HFF-Myc (cell line): ENCODE results near the gene ASXL1.

ENCODE experiments used
- DNase-seq: peaks from one replicate; pipeline ENCODE4 v3.0.0-alpha.2; 2011; ENCODE audit warnings: low read depth; ENCODE audit errors: extremely low read depth
- H3K4me3 ChIP-seq: replicated peaks from 2 replicates; pipeline ENCODE4 v1.5.1; 2011; ENCODE audit warnings: low read depth, mild to moderate bottlenecking, control low read depth, low read length
- CTCF ChIP-seq: IDR thresholded peaks from 2 replicates; pipeline ENCODE4 v1.5.1; 2012; ENCODE audit warnings: mild to moderate bottlenecking, low read depth, low read length, control low read depth; ENCODE audit errors: missing control alignments

Gene ASXL1

GRCh38 chr20:32387252-32387651 is 29.1 kb downstream of the ASXL1 start:
- DNase-seq = no peak
- H3K4me3 ChIP-seq = no peak overlapping the region
- no peak for TF ChIP-seq CTCF

DNA sequence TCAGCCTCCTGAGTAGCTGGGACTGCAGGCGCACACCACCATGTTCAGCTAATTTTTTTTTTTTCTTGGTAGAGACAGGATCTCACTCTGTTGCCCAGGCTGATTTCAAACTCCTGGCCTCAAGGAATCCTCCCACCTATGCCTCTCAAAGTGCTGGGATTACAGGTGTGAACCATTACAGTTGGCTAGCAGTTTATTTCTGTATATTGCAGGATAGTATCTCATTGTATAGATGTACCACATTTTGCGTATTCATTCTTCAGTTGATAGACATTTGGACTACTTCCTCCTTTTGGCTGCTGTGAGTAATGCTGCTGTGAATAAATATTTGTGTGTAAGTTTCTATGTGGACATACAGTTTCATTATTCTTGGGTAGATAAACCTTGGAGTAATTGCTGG is 32.9 kb downstream of the ASXL1 start:
- DNase-seq = no peak
- no peak overlapping the region for H3K4me3 ChIP-seq
- TF ChIP-seq CTCF = no peak

DNA sequence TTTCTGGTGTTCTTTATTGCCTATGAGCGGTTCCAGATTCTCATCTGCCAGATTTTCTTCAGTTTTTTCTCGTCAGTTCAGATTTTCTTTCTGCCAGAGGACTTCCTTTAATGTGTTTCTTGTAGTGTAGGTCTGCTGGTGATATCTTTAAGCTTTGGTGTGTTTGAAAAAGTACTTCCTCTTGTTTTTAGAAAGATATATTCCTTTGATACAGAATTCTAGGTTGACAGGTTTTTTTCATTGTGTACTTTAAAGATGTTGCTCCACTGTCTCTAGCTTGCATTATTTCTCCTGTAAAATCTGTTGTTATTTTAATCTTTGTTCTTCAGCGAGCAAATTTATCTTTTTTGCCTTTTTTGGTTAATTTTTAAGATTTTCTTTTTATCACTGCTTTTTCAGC is 36.9 kb downstream of the ASXL1 start:
- H3K4me3 ChIP-seq = no peak overlapping the region
- no peak for TF ChIP-seq CTCF
- no peak for DNase-seq

- DNase-seq = no peak
- H3K4me3 ChIP-seq = no peak overlapping the region
- TF ChIP-seq CTCF = no peak
Measured at GRCh38 chr20:32396646-32397160, 38.6 kb downstream of the ASXL1 start.

GRCh38 chr20:32397567-32398084 is 39.5 kb downstream of the ASXL1 start:
- no peak overlapping the region for H3K4me3 ChIP-seq
- DNase-seq = no peak
- no peak for TF ChIP-seq CTCF

DNA sequence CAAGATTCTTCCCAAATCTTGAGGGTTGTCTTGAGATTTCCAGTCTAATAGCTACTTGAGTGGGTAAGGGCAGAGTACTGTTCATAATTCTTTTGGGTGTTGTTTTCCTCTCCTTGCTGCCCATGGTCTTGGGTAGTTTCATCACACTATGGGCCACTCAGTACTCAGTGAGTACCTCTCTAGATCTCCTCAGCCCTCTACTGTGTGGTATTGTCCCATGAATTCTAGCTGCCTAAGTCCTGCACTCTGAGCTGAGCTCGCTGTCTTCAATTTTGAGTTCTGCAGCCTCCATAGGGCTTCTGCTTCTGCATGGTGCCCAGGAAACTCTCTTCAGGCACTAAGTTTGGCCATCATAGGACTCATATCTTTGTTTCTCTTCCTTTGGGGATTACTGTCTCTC is 42.3 kb downstream of the ASXL1 start:
- TF ChIP-seq CTCF = no peak
- no peak for DNase-seq
- no peak overlapping the region for H3K4me3 ChIP-seq

DNA sequence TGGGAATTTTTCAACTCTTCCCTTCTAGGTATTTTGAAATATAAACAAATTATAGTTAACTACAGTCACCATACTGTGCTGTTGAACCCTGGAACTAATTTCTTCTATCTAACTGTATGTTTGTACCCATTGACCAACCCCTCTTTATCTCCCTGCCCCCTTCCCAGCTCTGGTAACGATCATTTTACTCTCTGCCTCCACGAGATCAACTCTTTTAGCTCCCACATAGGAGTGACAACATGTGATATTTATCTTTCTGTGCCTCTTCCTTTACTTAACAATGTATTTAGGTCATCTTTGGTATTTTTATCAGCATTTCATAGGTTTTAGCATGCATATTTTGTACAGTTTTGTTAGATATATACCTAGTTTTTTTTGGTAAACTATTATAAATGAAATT is 45.9 kb downstream of the ASXL1 start:
- TF ChIP-seq CTCF = no peak
- no peak for DNase-seq

More for the DNA sequence above, 45.9 kb downstream of the ASXL1 start:
- H3K4me3 ChIP-seq = no peak overlapping the region
